GM19023 (cell line): ENCODE data around the gene INTS6L.
A peak's percentile ranks its signal among the peaks of the same experiment; 100 is the strongest.
"Not testable (repeated sequence)": the region's sequence is repeated elsewhere in the genome, so short reads cannot be mapped to it uniquely, and the experiment has no call there.

Source experiments
- ATAC-seq: cut with Tn5 transposase; IDR thresholded peaks from one replicate; pipeline ENCODE4 v1.9.1; 2021; ENCODE audit warnings: mild to moderate bottlenecking, moderate library complexity; ENCODE audit not compliant: unreplicated experiment

Gene INTS6L

GRCh38 chrX:135522132-135522530, 1.7 kb downstream of the INTS6L start:
- ATAC-seq: no peak

DNA sequence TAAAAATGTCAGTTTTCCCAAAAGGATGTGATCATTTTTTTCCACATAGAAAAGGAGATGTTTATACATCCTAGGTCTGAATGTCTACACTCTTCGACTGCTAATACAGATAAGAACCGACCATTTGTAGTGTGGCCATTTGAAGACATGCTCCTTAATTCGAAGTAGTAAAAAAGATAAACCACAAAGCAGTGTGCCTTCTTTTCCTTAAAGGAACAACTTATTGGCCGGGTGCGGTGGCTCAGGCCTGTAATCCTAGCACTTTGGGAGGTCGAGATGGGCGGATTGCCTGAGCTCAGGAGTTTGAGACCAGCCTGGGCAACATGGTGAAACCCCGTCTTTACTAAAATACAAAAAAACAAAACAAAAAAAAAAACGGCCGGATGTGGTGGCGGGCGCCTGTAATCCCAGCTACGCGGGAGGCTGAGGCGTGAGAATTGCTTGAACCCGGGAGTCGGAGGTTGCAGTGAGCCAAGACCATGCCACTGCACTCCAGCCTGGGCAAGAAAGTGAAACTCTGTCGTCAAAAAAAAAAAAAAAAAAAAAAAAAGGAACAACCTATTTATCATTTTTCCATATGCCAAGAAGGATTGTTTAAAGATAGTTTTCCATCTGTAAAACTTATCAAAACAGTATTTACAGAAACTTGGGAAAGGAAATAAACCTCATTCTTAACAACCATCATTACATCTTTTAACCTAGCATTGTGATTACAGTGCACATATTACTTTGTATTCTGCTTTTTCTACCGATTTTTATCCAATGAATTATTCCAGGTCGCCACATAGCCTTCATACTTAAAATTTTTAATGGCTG, 2.6 kb downstream of the INTS6L start:
- ATAC-seq: no peak

DNA sequence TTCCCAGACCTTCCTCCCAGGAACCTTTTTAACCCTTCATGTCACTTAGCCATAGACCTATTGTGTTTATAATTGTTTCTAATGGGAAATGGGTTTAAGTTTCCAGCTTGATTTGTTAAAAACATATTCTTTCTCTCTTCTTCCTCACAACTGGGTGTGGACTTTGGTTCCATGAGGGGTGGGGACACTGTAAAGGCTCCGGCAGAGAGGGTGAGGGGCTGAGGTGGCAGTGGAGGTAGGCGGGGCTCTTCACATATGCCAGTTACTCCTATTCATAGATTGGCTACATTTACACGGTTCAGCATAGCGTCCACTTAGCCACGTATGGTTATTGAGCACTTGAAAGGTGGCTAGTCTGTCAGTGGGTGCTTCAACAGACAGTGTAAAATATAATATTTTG, 7.8 kb downstream of the INTS6L start:
- ATAC-seq: no peak

GRCh38 chrX:135528756-135529155, 8.3 kb downstream of the INTS6L start:
- no peak for ATAC-seq

GRCh38 chrX:135530097-135530496, 9.6 kb downstream of the INTS6L start:
- no peak for ATAC-seq

DNA sequence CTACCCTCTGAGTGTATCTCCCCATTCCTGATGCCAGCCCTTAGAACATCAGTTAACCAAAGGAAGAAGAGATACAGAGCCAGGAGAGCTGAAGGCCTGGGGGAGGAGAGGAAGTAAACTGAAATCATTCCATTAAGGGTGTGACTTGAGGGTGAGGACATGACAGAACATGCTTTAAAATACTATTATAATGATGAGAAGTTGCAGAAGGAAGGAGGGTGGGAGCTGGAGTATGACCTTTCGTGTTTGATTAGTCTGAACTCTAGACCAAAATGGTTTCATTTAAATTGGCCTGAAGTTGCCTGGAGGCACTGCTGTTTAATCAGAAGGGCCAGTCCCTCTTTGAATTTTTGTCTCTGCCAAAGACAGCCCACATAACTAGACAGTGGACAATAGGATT, 11.4 kb downstream of the INTS6L start:
- ATAC-seq: no peak

DNA sequence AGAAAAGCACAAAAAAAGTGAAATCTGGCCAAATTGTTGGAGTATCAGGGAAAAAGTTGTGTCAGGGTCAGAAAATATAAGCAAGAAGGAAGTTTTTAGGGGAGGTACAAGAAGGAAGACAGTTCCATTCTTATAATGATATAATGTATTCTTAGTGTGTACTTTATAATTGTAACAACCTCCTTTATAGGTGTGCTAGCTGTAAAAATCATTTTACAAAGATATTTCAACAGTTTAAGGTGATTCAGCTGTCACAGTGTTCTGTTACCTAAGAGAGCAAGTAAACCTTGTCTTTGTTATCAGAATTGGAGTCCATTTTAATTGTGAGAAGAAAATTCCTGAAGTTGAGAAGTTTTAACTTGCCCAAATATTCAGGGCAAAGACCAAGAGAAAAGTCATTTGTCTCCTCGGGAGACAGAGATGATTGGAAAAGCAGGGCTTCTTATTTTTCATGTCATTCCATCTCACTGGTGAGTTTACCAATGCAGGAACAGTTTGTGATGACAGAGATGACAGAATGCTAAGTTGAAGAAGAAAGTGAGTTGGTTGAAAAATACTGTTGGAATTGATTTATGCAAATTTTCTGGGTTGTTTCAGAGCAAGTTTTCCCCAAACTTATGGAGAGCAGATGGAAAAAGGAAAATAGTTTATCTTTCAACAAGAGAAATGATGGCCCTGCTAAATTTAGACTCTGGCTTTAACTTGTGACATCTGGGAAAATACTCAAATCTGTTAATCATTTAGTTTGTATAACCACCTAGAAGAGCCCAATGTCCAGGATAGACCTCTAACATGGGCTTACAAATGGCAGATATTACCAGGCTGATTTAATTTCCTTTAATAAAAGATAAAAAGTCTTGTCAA, 14.8 kb downstream of the INTS6L start:
- ATAC-seq: no peak

- ATAC-seq: no peak
Observed at GRCh38 chrX:135536877-135537276, 16.4 kb downstream of the INTS6L start.

DNA sequence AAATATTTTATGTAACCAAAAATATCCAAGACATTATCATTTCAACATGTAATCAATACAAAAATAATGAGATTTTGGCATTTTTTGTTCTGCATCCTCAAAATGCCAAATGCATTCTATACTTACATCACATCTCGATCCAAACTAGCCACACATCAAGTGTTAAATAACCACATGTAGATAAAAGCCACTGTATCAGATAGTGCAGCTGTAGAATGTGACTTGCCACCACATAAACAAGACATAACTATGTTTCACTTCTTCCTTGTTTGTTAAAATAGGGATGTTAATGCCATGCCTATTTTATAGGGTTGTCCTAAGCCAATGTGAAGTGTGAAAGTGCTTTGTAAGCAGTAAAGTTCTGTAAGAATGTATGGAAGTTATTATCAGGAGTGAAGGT, 20.9 kb downstream of the INTS6L start:
- ATAC-seq: no peak

GRCh38 chrX:135543172-135543571, 22.7 kb downstream of the INTS6L start:
- ATAC-seq: no peak

DNA sequence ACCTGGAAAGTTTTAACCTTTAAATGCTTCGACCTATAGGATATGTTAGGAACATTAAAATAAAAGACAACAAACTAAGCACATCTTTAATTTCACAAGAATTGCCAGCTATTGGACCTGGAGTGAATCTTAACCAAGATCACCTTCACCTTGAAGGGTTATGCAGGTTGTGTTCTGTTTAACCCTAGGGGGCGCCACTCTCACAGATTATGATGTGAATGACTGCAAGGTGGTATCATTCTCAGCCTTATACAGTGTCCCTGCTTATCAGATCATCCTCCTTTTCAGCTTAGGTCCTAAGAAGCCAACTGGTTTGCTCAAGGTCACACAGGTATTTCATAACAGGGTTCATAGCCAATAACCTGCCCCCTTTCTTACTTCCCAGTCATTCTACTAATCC, 23.5 kb downstream of the INTS6L start:
- peak; percentile 39 for ATAC-seq

DNA sequence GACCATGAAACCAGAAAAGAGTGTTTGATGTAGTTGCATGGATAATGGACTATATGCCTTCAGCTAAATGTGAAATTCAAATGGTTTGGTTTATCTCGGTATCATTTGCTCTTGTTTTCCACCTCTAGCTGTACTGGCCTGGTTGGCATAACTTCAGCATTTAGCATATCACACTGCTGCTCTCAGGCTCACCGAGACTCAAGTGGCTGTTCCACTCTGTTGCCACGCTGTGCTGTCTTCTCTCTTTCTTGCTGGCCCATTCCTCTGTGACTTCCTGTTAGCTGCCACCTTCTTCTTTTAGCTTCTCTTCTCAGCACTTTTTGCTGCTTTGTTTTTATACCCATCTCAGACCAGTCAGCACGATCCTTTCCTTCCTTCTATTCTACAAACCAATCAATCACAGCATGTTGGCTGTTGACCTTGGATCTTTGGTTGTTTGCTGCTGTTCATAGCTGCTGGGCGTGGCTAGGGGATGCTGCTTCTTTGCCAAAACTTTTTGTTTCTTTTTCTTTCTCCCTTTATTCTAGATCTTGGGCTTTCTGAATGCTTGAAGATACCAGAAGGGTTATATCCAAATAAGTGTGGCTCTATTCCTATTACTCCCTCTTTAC, 24.0 kb downstream of the INTS6L start:
- peak; percentile 78 for ATAC-seq

GRCh38 chrX:135547767-135548166, 27.3 kb downstream of the INTS6L start:
- ATAC-seq: no peak

GRCh38 chrX:135549519-135549918, 29.1 kb downstream of the INTS6L start:
- no peak for ATAC-seq

- no peak for ATAC-seq
Observed at GRCh38 chrX:135556055-135556454, 35.6 kb downstream of the INTS6L start.

GRCh38 chrX:135557344-135557743, 36.9 kb downstream of the INTS6L start:
- no peak for ATAC-seq

DNA sequence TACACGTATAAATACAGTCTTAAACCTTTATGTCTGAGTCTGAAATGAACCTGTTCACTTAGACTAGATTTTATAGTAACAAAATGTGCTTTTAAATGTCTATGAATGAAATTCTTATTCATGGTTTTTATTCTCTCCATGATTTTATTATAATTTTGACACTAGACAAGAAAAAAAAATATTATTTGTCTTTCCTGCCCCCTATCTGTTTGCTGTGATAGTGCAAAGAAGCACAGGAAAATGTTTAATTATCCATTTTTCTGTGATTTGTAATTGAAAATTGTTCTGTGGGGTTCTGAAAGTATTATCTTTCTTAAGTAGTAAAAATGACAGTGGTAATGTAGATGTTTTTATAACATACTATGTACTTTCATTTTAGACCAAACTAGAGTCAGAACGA, 52.0 kb downstream of the INTS6L start:
- ATAC-seq: no peak

GRCh38 chrX:135581496-135581895, 61.0 kb downstream of the INTS6L start:
- ATAC-seq: no peak

DNA sequence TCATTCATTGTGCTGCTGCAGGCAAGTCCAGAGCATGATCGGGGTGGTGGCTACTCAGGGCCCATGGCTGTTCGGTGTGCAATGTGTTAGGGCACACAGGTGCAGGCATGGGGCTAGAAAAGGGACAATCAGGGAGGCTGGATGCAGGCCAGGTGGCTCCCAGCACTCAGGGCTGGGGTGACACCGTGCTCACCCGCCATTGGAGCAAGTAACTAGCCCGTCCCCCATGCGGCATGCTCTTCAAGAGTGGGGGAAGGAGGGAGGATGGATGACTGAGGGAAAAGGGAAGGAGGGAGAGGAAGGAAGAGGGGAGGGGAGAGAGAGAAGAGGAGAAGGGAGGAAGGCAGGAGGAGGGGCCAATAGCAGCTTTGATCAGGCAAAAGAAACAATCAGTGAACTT, 64.7 kb downstream of the INTS6L start:
- no peak for ATAC-seq

DNA sequence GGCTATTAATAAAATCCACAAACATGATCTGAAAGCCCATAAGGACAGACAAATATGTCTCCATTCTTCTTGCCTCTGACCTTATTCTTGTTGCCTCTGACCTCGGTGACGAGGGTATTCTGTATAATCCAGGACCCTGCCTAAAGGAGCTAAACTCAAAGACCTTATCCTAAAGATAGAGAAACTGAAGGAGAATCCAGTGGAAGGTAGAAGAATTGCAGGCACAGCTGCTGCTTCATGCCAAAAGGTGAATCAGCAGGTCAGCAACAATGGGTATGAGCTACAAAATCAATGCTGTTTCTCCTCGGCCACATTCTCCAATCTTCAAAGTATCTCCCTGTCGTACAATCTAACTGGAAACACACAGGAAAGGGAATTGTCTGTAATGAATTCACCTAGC, 71.4 kb downstream of the INTS6L start:
- ATAC-seq: no peak

DNA sequence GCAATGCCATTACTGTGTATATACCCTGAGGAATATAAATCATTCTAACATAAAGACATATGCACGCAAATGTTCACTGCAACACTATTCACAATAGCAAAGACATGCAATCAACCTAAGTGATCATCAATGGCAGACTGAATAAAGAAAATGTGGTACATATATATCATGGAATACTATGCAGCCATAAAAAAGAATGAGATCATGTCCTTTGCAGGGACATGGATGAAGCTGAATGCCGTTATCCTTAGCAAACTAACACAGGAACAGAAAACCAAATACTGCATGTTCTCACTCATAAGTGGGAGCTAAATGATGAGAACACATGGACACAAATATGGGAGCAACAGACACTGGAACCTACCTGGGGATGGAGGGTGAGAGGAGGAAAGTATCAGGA, 73.6 kb downstream of the INTS6L start:
- ATAC-seq: not testable (repeated sequence)

GRCh38 chrX:135594453-135594852, 74.0 kb downstream of the INTS6L start:
- ATAC-seq: not testable (repeated sequence)
